GM18511 (cell line): ENCODE data around the gene CFAP70.

Experiments
- ATAC-seq: cut with Tn5 transposase; IDR thresholded peaks from one replicate; pipeline ENCODE4 v1.9.1; 2021; ENCODE audit warnings: mild to moderate bottlenecking, moderate library complexity; ENCODE audit not compliant: unreplicated experiment

Gene CFAP70

DNA sequence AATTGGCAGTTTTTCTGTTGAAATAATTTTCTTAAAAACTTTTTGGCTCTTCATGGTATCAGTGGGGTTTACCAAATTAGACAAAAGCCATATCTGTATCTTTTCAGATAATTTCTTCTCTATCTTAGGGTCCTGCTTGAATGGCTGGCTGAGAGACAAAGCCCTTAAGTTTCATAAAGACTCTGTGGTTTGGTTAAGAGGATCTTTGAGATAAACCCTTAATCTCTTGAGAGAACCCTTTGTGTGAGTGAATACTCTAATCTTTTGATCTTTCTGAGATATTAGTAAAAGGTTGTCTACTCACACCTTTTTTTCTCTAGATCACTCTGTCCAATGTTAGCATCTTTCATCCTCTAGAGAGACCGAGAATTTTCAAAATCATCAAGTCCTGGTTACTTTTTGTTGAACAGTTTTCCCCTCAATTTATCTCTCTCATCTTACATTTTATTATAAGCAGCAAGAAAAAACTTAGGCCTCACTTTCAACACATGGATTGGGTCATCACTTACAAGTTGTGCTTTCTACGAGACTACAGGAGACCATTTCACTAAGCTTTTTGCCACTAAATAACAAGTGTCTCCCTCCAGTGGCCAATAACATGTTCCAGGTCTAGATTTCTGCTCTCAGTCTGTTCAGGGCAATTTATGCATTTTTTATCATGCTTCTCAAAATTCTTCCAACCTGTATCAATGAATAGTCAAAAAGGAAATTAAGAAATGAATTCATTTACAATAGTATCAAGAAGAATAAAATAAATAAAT is 140.1 kb downstream of the CFAP70 start:
- ATAC-seq = no peak

DNA sequence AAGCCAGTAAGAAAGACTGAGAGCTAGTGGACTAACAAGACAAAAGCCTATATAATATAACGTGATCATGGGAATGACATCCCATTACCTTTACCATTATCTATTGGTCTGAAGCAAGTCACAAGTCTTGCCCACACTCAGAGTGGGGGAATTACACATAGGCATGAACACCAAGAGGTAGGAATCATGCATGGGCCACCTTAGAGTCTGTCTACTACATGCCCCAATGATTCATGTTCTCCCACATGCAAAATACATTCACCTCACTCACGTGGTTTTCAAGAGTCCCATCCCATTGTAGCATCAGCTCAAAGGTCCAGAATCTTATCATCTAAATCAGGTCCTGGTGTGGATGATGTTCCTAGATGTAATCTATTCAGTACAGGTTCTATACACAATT is 141.0 kb downstream of the CFAP70 start:
- ATAC-seq = no peak

DNA sequence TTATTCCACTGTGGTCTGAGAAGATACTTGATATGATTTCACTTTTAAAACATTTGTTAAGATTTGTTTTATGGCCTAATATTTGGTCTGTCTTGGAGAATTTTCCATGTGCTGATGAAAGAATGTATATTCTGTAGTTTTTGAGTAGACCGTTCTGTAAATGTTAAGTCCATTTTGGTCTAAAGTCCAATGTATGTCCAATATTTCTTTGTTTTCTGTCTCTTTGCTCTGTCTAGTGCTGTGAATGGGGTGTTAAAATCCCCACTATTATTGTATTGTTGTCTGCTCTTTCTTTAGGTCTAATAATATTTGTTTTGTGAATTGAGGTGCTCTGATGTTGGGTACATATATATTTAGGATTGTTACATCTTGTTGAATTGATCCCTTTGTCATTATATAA is 142.9 kb downstream of the CFAP70 start:
- no peak for ATAC-seq

DNA sequence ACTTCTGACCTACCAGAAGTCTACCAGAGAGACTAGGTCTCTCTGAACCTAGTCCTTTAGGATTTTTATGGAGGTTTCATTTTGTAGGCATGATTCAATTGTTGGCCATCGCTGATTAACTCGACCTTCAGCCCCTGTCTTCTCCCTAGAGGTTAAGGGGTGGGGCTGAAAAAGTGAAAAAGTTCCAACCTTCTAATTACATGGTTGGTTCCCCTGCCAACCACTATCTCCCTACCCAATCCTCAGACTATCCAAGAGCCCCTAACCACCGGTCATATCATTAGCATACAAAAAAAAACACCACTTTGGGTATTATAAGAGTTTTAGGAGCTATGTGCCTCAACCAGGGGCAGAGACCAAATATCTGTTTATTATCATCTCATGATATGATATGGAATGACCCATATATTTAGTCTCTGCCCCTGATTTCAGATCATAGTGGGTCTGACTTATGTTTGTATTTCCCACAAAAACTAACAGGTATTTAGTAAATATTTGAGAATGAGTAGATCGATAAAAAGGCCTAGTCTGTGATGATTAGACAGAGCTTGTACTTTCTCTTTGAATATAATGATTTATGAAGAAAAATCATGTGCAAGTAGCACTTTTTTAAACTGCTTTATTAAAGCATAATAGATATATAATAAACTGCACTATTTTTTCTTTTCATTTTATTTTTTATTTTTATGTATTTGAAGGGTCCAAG is 147.4 kb downstream of the CFAP70 start:
- no peak for ATAC-seq

DNA sequence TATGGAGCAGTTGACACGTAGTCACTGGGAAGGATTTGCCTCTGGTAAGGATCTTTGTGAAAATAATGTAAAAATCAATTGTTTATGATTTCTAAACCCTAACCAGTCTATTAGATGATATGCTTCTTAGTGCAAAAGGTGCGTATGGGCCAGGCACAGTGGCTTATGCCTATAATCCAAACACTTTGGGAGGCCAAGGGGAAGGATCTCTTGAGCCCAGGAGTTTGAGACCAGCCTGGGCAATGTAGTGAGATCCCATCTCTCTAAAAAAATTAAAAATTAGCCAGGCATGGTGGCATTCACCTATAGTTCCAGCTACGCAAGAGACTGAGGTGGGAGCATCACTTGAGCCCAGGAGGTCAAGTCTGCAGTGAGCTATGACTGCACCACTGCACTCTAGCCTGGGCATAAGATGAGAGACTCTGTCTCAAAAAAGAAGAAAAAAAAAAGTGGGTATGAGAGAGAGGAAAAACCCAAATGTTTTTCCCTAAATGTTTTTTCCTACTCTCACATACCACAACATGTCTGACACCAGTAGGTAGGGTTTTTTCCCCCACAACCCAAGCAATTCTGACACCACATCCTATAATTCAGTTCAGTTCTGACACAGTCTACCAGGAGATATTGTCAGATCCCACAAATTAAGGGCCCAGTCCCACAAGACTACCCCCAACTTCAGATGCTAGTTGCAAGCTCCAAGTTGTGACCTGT is 148.1 kb downstream of the CFAP70 start:
- no peak for ATAC-seq

DNA sequence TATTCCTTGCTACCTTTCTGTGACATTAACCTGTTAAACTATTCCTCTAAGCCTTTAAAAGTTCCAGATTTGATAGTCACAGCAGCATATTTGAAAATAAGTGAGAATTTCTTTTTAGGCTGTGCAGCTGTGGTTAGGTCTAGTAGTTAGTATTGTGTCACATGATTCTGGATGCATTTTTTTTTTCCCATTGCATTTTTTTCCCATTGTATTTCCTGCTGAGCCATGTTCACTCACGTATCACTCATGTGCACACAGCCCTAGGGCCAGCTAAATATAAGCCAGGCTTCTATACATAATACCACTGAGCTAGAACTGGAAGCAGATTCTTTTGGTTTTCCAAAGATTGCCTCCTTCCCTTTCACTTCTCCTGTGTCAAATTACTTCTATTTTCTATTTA is 149.0 kb downstream of the CFAP70 start:
- no peak for ATAC-seq

- ATAC-seq = no peak
These were observed 150.8 kb downstream of the CFAP70 start for GRCh38 chr10:73207883-73208282.

- ATAC-seq = no peak
These were observed 152.3 kb downstream of the CFAP70 start for GRCh38 chr10:73206385-73206784.

DNA sequence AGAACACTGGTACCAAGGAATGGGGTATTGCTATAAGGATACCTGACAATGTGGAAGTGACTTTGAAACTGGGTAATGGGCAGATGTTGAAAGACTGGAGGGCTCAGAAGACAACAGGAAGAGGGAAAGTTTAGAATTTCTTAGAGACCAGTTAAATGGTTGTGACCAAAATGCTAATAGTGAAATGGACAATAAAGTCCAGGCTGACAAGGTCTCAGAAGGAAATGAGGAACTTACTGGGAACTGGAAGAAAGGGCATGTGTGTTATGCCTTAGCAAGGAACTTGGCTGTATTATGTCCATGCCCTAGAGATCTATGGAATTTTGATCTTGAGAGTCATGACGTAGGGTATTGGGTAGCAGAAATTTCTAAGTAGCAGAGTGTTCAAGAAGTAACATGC is 152.8 kb downstream of the CFAP70 start:
- no peak for ATAC-seq

DNA sequence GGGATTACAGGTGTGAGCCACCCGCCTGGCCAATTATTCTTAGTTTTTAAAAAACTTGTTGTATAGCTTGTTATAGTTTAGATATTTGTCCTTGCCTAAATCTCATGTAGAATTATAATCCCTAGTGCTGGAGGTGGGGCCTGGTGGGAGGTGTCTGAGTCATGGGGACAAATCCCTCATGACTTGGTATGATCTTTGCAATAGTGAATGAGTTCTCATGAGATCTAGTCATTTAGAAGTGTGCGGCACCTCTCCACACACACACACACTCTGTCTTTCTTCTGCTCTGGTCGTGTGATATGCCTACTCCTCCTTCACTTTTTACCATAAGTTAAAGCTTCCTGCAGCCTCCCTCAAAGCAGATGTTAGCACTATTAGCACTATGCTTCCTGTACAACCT is 153.6 kb downstream of the CFAP70 start:
- ATAC-seq = no peak
